NCI-H524 (cell line): Measurements from ENCODE around the gene SCMH1.
"Not testable (repeated sequence)": the region's sequence is repeated elsewhere in the genome, so short reads cannot be mapped to it uniquely, and the experiment has no call there.

Experiments
- DNase-seq, 2 experiments: peaks; one replicate each; lab custom pipeline; 2025; lab: John Stamatoyannopoulos, UW

The SCMH1 gene

GRCh38 chr1:41241749-41242341, at the start of gene SCMH1:
TSS of gene SCMH1 (minus strand) at chr1:41242306. CDS start at chr1:41186133, 56,173 bp downstream.
- peak; percentile 9 to 58 for DNase-seq

- DNase-seq, result peak; percentile 71 to 82
Measured at GRCh38 chr1:41291195-41291594, 49.1 kb upstream of the SCMH1 start.

- no peak for DNase-seq
Measured at GRCh38 chr1:41289196-41289595, 47.1 kb upstream of the SCMH1 start.

GRCh38 chr1:41286992-41287391, 44.9 kb upstream of the SCMH1 start:
- no peak for DNase-seq

GRCh38 chr1:41286486-41286885, 44.4 kb upstream of the SCMH1 start:
- DNase-seq, result peak; percentile 9 to 60

- no peak for DNase-seq
Measured at GRCh38 chr1:41285818-41286217, 43.7 kb upstream of the SCMH1 start.

GRCh38 chr1:41284121-41284520, 42.0 kb upstream of the SCMH1 start:
- DNase-seq, result no peak

GRCh38 chr1:41282679-41283317, 40.7 kb upstream of the SCMH1 start:
- peak; percentile 42 to 73 for DNase-seq

- DNase-seq, result no peak
Measured at GRCh38 chr1:41281334-41281733, 39.2 kb upstream of the SCMH1 start.

GRCh38 chr1:41280202-41281032, 38.3 kb upstream of the SCMH1 start:
- peak in 1 of 2 experiments; percentile 59 for DNase-seq

- no peak for DNase-seq
Measured at GRCh38 chr1:41278076-41278475, 36.0 kb upstream of the SCMH1 start.

GRCh38 chr1:41277371-41277975, 35.4 kb upstream of the SCMH1 start:
- no peak for DNase-seq

- DNase-seq, result no peak
Measured at GRCh38 chr1:41275831-41276230, 33.7 kb upstream of the SCMH1 start.

- DNase-seq, result no peak
Measured at GRCh38 chr1:41274752-41275545, 32.8 kb upstream of the SCMH1 start.

- no peak for DNase-seq
Measured at GRCh38 chr1:41272601-41273000, 30.5 kb upstream of the SCMH1 start.

GRCh38 chr1:41268154-41268770, 26.2 kb upstream of the SCMH1 start:
- peak; percentile 82 to 90 for DNase-seq

GRCh38 chr1:41261926-41262618, 20.0 kb upstream of the SCMH1 start:
- DNase-seq, result no peak

- DNase-seq, result no peak
Measured at GRCh38 chr1:41260768-41261167, 18.7 kb upstream of the SCMH1 start.

GRCh38 chr1:41259221-41259620, 17.1 kb upstream of the SCMH1 start:
- no peak for DNase-seq

- DNase-seq, result no peak
Measured at GRCh38 chr1:41255978-41256377, 13.9 kb upstream of the SCMH1 start.

- not testable (repeated sequence) for DNase-seq
Measured at GRCh38 chr1:41251120-41251519, 9.0 kb upstream of the SCMH1 start.
